GM19372 (cell line): ENCODE measurements around the gene MFSD6.

Experiments
- ATAC-seq: cut with Tn5 transposase; IDR thresholded peaks from one replicate; pipeline ENCODE4 v1.9.1; 2021; ENCODE audit warnings: mild to moderate bottlenecking, low read depth, moderate library complexity; ENCODE audit not compliant: unreplicated experiment

The MFSD6 gene

DNA sequence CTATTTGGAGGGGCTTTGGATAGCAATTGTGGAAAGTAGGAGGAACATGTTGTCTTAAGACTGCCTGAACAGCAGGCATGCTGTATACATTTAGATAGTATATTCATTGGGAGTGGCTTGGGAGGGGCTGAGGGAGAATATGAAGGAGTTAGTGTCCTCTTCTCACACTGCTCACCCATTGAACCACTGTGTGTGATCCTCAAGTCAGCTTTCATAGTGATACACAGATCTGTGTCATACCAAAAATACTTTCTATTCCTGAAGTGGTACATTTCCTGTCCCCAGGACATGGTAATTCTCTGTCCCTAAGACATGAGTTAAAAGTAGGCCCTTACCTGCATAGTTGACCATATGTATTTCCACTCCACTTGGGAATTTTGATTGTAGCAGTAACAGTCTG lies 116.8 kb downstream of the MFSD6 start:
- no peak for ATAC-seq

DNA sequence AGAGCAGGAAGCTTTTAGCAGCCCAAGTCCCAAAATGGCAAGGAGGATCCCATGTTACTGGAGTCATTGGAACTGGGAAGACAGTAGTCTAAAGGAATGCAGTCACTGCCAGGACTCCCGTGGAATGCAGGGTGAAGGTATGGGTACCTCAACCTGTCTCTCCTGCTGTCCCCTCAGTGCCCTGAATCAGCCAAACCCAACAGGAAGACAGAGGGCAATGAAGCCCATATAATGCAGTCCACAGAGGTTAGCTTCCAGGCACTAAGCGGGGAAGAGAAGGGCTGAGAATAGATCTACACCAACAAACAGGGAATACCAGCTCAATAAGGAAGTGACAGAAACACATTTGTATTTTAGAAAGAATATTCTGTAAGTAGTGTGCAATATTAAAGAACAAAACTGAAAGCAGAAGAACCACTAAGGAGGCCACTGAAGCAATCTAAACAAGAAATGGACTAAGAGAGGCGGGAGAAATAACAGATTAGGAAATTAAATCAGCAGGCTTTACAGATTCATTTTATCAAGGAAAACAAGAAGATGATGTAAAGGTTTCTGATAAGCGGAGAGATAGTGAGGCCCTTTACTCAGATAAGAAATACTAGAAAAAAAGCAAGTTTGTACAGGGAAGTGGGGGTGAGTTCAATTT lies 118.1 kb downstream of the MFSD6 start:
- no peak for ATAC-seq

DNA sequence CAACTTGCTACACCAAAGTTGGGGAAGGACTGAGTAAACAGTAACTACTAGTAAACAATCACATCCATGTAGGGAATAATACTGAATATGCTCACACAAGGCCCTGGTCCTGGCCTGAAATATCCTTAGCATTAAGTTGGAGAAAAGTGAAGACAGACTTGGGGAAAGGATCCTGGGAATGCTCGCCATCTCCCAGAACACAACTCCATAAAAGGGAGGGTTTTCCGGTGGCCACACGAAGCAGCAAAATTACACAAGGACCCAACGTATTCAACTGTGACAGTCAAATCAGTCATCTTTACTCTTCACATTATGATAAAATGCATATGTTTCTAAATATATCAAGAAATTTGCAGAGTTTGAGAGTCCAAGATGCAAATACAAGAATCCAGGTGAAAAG lies 119.1 kb downstream of the MFSD6 start:
- ATAC-seq = no peak

DNA sequence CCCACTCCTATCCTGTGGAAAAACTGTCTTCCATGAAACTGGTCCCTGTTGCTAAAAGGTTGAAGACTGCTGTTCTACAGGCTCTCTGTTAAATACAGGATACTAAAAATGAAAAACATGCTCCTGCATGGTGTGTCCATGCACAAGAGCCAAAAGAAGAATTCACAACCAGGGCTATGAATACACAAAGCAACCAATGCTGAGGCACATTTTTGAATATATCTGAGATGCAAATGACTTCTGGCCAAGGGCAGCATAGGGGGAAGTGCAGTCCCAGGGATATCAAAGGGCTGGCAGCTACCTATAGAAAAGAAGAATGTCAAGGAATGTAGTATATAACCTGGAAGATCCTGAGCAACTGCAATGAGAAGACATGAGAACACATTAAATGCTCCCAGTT lies 119.8 kb downstream of the MFSD6 start:
- no peak for ATAC-seq

DNA sequence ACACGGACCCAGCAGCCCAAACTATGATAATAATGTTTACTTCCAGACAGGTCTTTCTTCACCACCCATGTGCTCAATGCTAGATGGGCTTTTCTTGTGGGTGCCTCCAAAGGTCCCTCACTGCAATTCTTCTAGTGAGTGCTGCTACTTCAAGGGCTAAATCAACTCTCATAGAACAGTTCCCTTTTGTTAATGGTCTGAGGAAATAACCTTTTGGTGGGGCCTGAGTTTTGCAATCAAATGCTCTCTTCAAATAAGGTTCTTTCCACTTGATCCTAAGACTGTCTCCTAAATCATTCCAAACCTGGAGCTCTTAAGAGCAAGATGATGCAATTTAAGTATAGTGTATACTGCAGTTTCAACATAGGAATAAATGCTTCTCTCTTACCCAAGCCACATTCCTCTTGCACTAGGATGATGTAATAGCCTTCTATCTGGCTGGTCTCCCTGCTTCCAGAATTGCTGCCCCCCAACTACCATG lies 120.4 kb downstream of the MFSD6 start:
- ATAC-seq = no peak

DNA sequence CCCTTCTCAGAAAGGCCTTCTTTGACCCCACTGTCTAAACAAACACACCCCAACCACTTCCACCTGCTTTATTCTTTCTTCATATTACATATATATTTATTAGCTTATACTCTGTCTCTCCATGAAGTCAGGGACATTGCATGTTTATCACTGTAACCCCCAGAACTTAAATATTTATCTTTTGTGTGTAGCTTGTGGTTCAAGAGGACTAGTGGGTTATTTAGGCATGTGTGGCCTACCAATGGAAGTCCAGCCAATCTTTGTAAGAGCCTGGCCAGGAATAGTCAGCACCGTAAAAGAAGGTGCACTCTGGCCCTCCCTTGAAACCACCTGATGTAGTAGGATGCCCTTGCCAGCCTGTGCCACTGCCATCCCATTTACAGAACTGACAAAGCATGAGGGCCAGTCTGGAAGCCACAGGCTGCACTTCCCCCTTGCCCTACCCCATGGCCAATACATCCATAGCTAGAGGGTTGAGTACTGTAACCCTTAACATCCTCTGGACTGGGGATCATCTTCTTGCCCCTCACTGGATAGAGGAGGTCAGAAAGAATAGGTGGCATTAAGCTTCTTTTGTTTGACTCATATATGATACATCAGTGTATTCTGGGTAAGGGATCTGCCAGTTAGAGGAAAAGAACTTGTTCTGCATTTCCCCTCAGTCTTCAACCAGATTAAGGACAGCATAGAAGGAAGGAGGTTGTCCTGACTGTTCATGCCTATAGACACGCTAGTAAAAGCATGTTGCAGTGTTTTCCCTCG lies 121.5 kb downstream of the MFSD6 start:
- ATAC-seq = no peak

DNA sequence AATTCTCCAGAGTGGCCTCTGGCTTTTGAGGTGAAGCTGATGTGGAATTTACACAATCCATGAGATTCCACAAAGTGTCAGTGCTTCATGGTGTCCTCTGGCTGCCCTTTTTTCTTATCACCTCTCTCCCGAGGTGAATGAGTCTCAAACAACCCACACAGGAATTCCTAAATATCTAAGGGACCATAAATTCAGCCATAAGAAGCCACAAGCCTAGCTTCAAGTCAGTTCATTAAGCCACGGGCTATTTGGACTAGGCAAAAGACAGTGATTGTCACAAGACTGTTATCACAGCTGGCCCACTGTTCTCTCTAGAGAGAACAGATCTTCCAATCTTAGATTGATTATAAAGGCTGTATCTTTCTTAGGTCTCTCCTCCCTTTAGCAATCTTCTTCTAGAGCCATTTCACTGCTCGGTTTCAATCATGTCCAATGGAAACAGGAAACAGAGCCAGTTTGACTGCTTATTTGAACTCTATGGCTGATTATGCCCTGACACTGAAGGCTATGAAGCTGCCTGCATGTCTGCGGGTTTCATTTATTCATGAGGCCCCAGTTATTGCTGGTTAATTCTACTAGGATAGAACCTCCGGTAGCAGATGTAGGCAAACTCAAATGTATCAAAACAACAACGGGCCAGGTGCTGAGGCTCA lies 122.2 kb downstream of the MFSD6 start:
- no peak for ATAC-seq

DNA sequence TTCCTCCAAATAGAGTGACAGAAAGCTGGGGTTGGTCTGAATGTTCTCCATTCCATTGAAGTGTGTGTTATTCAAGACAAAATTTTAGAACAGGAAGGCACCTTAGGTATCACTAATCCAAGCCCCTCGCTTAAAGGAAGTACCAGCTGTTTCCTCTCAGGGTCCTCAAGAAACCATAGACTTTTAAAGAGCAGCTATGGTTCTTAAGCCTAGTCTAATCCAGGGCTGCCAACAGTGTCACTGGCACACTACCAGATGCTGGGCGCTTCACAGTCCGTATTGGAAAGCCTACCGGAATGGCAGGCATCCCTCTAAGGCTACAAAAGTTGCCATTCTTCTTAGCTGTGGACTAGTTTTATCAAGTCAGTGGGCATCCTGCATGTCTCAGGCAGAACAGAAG lies 124.4 kb downstream of the MFSD6 start:
- no peak for ATAC-seq

DNA sequence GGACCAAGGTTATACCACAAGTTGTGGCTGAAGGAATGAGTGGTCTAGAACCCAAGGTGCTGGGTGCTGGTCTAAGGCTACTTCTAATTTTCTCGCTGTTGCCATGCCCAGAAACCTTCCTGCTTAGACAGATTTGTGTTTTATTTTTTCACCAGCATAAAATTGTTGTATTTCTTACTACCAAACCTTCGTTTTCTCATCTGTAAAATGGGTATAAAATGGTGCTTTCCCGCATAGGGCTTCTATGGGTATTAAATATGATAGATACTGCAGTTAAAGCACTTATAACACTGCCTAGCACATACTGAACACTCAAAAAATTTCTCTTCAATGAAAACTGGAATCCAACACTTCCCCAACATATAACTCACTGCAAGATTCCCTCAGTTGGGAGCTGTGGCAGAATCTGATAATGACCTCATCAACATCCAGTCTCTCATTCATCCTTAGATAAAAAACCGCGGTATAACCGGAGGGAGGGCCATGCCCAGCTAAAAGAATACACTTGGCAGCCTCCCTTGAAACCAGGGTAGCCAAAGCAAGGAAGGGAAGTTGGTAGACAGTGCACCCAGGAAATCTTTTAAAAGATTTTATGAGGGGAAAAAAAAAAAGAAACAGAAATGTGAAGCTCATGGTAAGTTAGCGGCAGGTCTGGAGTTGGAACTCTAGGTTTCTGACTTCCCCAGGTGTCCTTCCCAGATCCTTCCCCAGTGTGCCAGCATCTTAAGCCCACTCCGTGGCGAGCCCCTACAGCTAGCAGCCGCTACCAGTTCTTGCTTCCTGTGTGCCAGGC lies 125.2 kb downstream of the MFSD6 start:
- ATAC-seq = no peak

DNA sequence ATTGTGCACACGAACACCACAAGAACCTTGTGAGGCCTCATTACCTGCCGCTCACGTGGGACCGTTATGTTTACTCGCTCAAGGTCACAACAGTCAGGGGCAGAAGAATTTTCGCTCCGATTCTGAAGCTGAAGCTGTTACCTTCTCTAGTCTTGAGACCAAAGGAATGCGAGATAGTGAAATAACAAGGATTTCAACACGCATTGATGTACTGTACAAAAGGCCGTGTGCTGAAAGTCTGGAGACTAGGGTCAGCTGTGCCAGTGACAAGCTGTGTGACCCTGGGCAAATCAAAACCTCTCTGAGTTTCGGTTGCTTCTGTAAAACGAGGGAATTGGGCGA lies 125.8 kb downstream of the MFSD6 start:
- peak; percentile 24 for ATAC-seq

DNA sequence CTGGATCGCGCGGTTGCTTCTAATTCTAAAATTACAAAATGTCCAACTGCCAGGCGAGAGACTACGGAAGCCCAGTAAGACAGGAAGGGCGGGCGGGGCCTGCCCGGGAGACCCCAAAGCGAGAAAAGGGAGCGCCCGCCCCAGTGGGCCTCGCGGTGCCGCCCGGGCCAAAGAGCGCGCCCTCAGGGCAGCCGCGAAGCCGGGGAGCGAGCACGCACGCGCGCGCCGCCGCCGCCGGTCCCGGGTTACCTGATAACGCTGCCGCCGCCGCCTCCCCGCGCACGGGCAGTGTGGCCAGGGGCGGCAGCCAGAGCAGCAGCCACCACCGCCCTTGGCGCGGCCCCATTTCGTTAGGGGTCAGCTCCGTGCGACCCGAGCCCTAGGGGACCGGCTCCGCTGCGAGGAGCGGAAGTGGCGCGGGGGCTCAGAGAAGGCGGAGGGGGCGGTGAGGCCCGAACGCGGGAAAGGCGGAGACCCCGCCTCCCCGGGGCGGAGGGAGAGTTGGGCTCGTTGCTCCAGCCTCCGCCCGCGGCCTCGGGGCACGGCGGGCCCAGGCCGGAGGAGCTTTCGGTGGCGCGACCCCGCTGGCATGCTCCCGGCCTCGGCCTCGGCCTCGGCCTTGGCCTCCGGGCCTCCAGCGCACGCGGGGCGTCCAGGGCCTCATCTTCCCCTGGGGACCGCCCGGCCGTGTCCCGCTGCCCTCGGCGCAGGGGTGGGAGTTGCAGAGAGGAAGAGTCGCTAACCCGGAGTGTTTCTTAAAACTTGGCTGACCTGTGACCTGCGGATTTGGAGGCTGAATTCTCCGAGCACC lies 126.4 kb downstream of the MFSD6 start, which contains the start of gene NEMP2:
Gene NEMP2 (minus strand): TSS at position 413 of the 811 bp plus-strand sequence. CDS start 67 bp downstream, at position 346.
- ATAC-seq = peak; percentile 67

DNA sequence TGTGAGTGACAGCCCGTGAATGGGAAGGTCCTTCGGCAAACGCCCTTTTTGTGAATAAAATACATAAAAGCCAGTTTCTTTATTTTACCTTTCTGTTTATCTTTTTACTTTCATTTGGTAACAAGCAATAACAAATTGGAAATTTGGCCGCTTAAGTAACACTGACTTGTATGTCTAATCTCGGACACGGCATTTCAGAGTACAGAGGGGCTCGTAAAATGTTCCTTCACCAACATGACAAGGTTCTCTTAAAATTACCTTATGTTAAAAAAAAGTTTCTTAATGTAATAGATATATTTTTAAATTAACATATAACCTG lies 126.9 kb downstream of the MFSD6 start:
- no peak for ATAC-seq

DNA sequence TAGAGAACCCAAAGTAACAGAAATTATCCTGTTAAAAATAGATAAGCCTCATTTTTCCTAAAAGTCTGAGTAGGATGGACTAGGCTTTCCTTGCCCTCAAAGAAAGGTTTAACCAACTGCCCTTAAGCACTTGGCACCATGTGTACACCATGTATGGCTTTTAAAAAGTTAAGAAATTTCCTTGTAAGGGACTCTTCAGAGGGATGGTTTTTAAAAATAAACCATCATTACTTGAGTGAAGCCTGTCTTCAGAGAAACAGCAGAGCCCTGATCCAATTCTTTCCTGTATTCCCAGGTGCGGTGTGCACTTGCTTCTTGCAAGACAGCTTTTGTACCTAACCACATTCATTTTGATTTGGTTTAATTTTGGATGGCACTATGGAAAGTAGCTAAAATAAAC lies 127.4 kb downstream of the MFSD6 start:
- no peak for ATAC-seq

DNA sequence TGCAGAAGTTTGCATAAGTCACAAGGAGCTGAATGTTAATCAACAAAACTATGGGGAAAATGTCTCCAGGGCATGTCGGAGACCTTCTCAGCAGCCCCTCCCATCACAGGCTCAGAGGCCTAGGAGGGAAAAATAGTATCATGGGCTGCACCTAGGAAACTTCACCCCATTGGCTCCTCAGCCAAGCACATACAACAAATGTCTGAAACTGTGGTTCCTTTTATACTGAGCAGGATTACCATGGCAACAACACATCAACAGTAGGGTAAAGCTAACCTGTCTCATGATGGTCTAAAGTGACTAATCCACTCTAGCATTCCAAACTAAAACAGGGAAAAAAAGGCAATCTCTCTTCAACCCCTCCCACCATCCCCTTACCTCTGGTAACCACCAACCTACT lies 129.6 kb downstream of the MFSD6 start:
- ATAC-seq = no peak

DNA sequence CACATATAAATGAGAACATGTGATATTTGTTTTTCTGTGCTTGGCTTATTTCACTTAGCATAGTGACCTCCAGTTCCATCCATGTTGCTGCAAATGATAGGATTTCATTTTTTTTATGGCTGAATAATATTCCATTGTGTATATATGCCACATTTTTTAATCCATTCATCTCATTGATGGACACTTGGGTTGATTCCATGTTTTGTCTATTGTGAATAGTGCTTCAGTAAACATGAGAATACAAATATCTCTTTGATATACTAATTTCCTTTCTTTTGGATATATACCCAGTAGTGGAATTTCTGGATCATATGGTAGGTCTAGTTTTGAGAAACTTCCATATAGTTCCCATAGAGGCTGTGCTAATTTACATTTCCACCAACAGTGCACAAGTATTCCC lies 130.0 kb downstream of the MFSD6 start:
- no peak for ATAC-seq

DNA sequence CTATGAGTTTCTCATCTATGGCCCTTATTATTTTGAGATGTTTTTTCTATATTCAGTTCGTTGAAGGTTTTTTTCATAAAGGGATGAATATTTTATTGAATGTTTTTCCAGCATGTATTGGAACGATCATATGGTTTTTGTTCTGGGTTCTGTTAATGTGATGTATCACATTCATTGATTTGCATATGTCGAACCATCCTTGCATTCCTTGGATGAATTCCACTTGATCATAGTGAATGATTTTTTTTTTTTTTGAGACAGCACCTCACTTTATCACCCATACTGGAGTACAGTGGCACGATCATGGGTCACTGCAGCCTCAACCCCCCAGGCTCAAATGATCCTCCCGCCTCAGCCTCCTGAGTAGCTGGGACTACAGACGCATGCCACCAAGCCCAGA lies 131.9 kb downstream of the MFSD6 start:
- no peak for ATAC-seq

DNA sequence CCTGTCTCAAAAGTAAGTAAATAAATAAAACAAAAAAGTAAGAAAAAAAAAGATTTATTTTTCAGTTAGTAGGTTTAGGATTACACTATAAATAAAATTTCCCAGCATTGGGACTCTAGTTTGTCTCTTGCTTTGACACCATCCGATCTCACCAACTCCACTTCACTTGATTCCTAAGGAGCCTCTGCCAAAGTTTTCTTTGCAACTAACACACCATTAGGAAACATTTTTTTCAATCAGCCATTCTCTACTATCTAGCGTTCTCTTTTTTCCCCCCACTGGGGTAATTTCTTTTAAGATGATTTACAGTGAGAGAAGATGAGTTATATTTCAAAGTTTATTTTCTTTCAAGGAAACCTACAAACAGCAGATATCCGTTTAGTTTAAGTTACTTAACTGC lies 136.9 kb downstream of the MFSD6 start:
- ATAC-seq = no peak

DNA sequence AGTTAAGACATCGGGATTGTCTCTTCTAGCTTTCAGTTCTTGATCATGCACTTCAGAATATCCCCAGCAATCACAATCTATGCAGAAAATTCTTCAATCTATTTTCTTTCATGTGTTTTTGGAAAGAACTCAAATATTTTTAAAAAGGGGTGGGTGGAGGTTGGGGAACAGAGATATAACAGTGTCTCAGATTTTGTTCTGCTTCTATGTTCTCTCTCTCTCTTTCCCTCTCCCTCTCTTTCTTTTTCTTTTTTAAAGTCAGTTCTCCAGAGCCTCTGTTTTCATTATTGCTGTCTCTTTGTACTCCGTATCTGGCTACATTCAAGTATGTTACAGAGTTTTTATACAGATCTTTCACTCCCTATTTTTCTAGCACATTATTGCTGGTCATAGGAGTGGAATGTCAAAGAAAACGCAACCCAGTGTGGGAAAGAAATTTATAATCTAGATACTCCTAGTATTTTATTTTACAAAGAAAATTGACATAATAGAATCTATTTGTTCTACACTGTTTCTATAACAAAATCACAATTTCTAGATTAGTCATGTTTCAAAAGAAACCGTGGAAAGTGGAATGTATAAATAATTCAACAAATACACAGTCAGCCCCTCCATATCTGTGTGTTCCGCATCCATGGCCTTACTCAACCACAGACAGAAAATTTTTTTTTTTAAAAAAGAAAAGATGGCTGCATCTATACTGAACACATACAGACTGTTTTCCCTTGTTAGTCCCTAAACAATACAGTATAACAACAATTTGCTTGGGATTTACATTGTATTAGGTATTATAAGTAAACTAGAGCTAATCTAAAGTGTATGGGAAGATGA lies 137.6 kb downstream of the MFSD6 start:
- ATAC-seq = no peak

DNA sequence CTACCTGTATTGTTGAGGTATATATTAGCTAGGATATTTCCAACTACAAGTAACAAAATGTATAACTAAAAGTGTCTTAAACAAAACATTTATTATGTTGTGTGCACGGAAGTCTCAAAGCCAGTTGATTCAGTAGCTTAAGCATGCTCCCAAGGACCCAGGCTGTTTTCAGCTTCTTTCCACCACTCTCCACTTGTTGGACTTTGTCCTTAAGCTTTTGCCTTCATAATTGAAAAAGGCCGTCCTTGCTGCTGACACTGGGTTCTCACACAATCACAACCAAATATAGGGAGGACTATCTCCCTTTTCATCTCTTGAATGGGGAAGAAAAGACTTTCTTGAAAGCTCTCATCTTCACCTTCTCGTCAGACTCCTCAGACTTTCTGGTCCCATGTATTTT lies 138.6 kb downstream of the MFSD6 start:
- no peak for ATAC-seq
